IMR-90 (cell line): ENCODE measurements around the gene KCNAB1. TPM values are rescaled to one million over a fixed set of nuclear protein-coding genes. Genes with fewer than 3 reads are reported as not detected.
A peak's percentile ranks its signal among the peaks of the same experiment; 100 is the strongest.

Experiments
- ATAC-seq: fragments of 200-7000 bp; cut with Tn5 transposase; 2 replicates; pipeline ENCODE4 v1.9.1; 2020; ENCODE audit warnings: low read depth, mild to moderate bottlenecking, moderate library complexity
- BruUV-seq: library from RNA; stranded (reverse); fragments of 400-500 nt; replicated peaks from 2 replicates; lab custom pipeline; 2021; lab: Mats Ljungman, UMichigan
- CTCF ChIA-PET: fragments of 300-600 bp; formaldehyde crosslinking; extraction: SDS; loops from one replicate; lab custom pipeline; 2021; ENCODE audit warnings: antibody characterized with exemption; lab: Yijun Ruan, JAX
- POLR2A ChIA-PET: fragments of 300-600 bp; sonication (Branson Sonifier 250); formaldehyde crosslinking; loops from one replicate; lab custom pipeline; 2022; ENCODE audit warnings: antibody characterized with exemption; ENCODE audit not compliant: unreplicated experiment; lab: Charles Lee
- DNase-seq: peaks from one replicate; pipeline ENCODE4 v3.0.0; 2013
- H2AFZ ChIP-seq: replicated peaks from 2 replicates; pipeline ENCODE3; 2013; ENCODE audit warnings: low read length, mild to moderate bottlenecking; ENCODE audit not compliant: poor library complexity
- H2AK5ac ChIP-seq: 2 replicates; pipeline ENCODE4 v1.6.1; 2013; ENCODE audit warnings: low read depth, low read length, inconsistent platforms
- H2AK9ac ChIP-seq: replicated peaks from 2 replicates; pipeline ENCODE3; 2013; ENCODE audit warnings: mild to moderate bottlenecking, low read depth, low read length, moderate library complexity; ENCODE audit not compliant: poor library complexity
- H2BK120ac ChIP-seq: 2 replicates; pipeline ENCODE4 v1.6.1; 2013; ENCODE audit warnings: low read depth, low read length, inconsistent platforms
- H2BK15ac ChIP-seq: 3 replicates; pipeline ENCODE4 v1.6.1; 2013; ENCODE audit warnings: low read depth, low read length, inconsistent platforms
- H2BK20ac ChIP-seq: 2 replicates; pipeline ENCODE4 v1.6.1; 2013; ENCODE audit warnings: low read depth, mild to moderate bottlenecking, inconsistent platforms, low read length, moderate library complexity
- H2BK5ac ChIP-seq: 2 replicates; pipeline ENCODE4 v1.6.1; 2013; ENCODE audit warnings: mild to moderate bottlenecking, low read depth, low read length, inconsistent platforms; ENCODE audit not compliant: poor library complexity, severe bottlenecking
- H3K14ac ChIP-seq: replicated peaks from 2 replicates; pipeline ENCODE4 v1.6.1; 2013; ENCODE audit warnings: low read depth, low read length, inconsistent platforms
- H3K18ac ChIP-seq: 2 replicates; pipeline ENCODE4 v1.6.1; 2013; ENCODE audit warnings: low read depth, low read length, control low read depth
- H3K23ac ChIP-seq: 2 replicates; pipeline ENCODE4 v1.6.1; 2013; ENCODE audit warnings: low read depth, low read length, inconsistent platforms
- H3K27ac ChIP-seq: 2 replicates; pipeline ENCODE4 v1.5.1; 2013; ENCODE audit warnings: mild to moderate bottlenecking, control low read depth, low read length; ENCODE audit not compliant: insufficient read depth
- H3K27me3 ChIP-seq: 2 replicates; pipeline ENCODE4 v1.6.1; 2013; ENCODE audit warnings: low read length; ENCODE audit not compliant: control insufficient read depth, insufficient read depth
- H3K36me3 ChIP-seq: 2 replicates; pipeline ENCODE4 v1.6.1; 2013; ENCODE audit warnings: low read length, mixed read lengths; ENCODE audit not compliant: control insufficient read depth, insufficient read depth
- H3K4ac ChIP-seq: 2 replicates; pipeline ENCODE4 v1.6.1; 2013; ENCODE audit warnings: low read depth, low read length, inconsistent platforms
- H3K4me1 ChIP-seq: 2 replicates; pipeline ENCODE4 v1.6.1; 2013; ENCODE audit warnings: low read length, mixed read lengths; ENCODE audit not compliant: control insufficient read depth, insufficient read depth
- H3K4me2 ChIP-seq: 2 replicates; pipeline ENCODE4 v1.6.1; 2013; ENCODE audit warnings: low read depth, mild to moderate bottlenecking, control low read depth, low read length, moderate library complexity
- H3K4me3 ChIP-seq: 2 replicates; pipeline ENCODE4 v1.5.1; 2013; ENCODE audit warnings: low read depth, mild to moderate bottlenecking, control low read depth, low read length, moderate library complexity; ENCODE audit not compliant: insufficient read depth
- H3K56ac ChIP-seq: 2 replicates; pipeline ENCODE4 v1.6.1; 2013; ENCODE audit warnings: low read length, inconsistent platforms; ENCODE audit not compliant: insufficient read depth; ENCODE audit errors: extremely low read depth
- H3K79me1 ChIP-seq, 2 experiments: 2 replicates each; pipeline ENCODE4 v1.6.1; 2013; ENCODE audit warnings: low read length in 2 of 2, inconsistent platforms in 1 of 2, low read depth in 1 of 2
- H3K9ac ChIP-seq: 2 replicates; pipeline ENCODE4 v1.6.1; 2013; ENCODE audit warnings: low read depth, low read length, control low read depth
- H3K9me1 ChIP-seq: 2 replicates; pipeline ENCODE4 v1.6.1; 2013; ENCODE audit warnings: low read length, inconsistent platforms; ENCODE audit not compliant: insufficient read depth
- H3K9me3 ChIP-seq: 2 replicates; pipeline ENCODE4 v1.6.1; 2013; ENCODE audit warnings: low read length; ENCODE audit not compliant: control insufficient read depth, insufficient read depth
- H4K20me1 ChIP-seq: 2 replicates; pipeline ENCODE4 v1.6.1; 2013; ENCODE audit warnings: low read length, inconsistent platforms; ENCODE audit not compliant: insufficient read depth
- H4K5ac ChIP-seq: 2 replicates; pipeline ENCODE4 v1.6.1; 2013; ENCODE audit warnings: mild to moderate bottlenecking, low read depth, low read length, control low read depth
- H4K8ac ChIP-seq, 2 experiments: 2 replicates each; pipeline ENCODE4 v1.6.1; 2013; ENCODE audit warnings: low read depth in 2 of 2, low read length in 2 of 2, control low read depth in 1 of 2, inconsistent platforms in 1 of 2
- H4K91ac ChIP-seq: 2 replicates; pipeline ENCODE4 v1.6.1; 2013; ENCODE audit warnings: low read depth, low read length, inconsistent platforms; ENCODE audit not compliant: insufficient read depth
- CHD1 ChIP-seq: IDR thresholded peaks from 2 replicates; pipeline ENCODE4 v1.6.1; 2012; ENCODE audit warnings: low read depth, low read length, improper control_type of control experiment
- ELK1 ChIP-seq: fragments of 150-350 bp; IDR thresholded peaks from 2 replicates; pipeline ENCODE4 v1.6.1; 2016; ENCODE audit warnings: low read depth, mild to moderate bottlenecking, low read length, moderate library complexity, borderline replicate concordance
- MAFK ChIP-seq: IDR thresholded peaks from 2 replicates; pipeline ENCODE4 v1.6.1; 2012; ENCODE audit warnings: low read depth, low read length, improper control_type of control experiment
- MAZ ChIP-seq: IDR thresholded peaks from 2 replicates; pipeline ENCODE4 v1.6.1; 2012; ENCODE audit warnings: low read depth, mild to moderate bottlenecking, low read length, improper control_type of control experiment, moderate library complexity, borderline replicate concordance
- NFE2L2 ChIP-seq: fragments of 150-350 bp; IDR thresholded peaks from 2 replicates; pipeline ENCODE4 v1.6.1; 2016; ENCODE audit warnings: low read depth, mild to moderate bottlenecking, low read length
- POLR2A ChIP-seq: IDR thresholded peaks from 2 replicates; pipeline ENCODE4 v1.6.1; 2012; ENCODE audit warnings: mild to moderate bottlenecking, low read depth, low read length
- RAD21 ChIP-seq: IDR thresholded peaks from 2 replicates; pipeline ENCODE4 v1.6.1; 2012; ENCODE audit warnings: low read length, improper control_type of control experiment
- RCOR1 ChIP-seq: IDR thresholded peaks from 2 replicates; pipeline ENCODE4 v1.6.1; 2012; ENCODE audit warnings: mild to moderate bottlenecking, low read length, improper control_type of control experiment; ENCODE audit not compliant: insufficient replicate concordance
- RFX5 ChIP-seq: IDR thresholded peaks from 2 replicates; pipeline ENCODE4 v1.8.0; 2012; ENCODE audit warnings: low read depth, mild to moderate bottlenecking, low read length, moderate library complexity
- WGBS, 2 experiments: methylation state at CpG; one replicate each; pipeline versions ENCODE4 v1.1.5 to v1.1.7; 2013; ENCODE audit warnings: missing lambda C conversion rate in 2 of 2; ENCODE audit not compliant: insufficient read length in 1 of 2; ENCODE audit errors: extremely low coverage in 2 of 2; 5-methylcytosine and 5-hydroxymethylcytosine counted together
- dilution Hi-C: fragments of 300-500 bp; cut with HindIII; formaldehyde crosslinking; loops from one replicate; pipeline ENCODE4 v1.14.3; 2018; ENCODE audit warnings: low sequenced_read_pairs; ENCODE audit not compliant: unreplicated experiment
- in situ Hi-C: fragments of 300-500 bp; cut with MboI; formaldehyde crosslinking; loops from 3 replicates; pipeline ENCODE4 v1.14.3; 2019; ENCODE audit warnings: low sequenced_read_pairs, inconsistent platforms, mixed read lengths
- intact Hi-C: fragments of 100-400 bp; cut with micrococcal nuclease; formaldehyde crosslinking; loops from 2 replicates; pipeline ENCODE4 v1.10.0; 2022
- polyA plus RNA-seq, 3 experiments: library from polyadenylated mRNA; depleted of rRNA; stranded (reverse); fragments of >200 nt; gene quantifications; 2 replicates each; pipeline ENCODE4 v1.2.3, GENCODE V29; 2012; ENCODE audit warnings: low replicate concordance in 1 of 3
- total RNA-seq: library from RNA; depleted of rRNA; stranded (reverse); fragments of >200 nt; gene quantifications from 2 replicates; pipeline ENCODE4 v1.2.3, GENCODE V29; 2012

Gene KCNAB1
- total and polyA plus RNA-seq, 2 of the 4 experiments (the other 2 are of a cell fraction): under 0.01 to 0.07 TPM

- WGBS, 2 experiments: 20% methylated on average over 1 of the region's 8 CpGs; no CpG with 5 or more reads in 1 of the 2 experiments
- H2BK120ac ChIP-seq: no peak overlapping the region
- DNase-seq: peak; percentile 19
- peak overlapping the region; percentile 78 for H2AFZ ChIP-seq
- no peak overlapping the region for H4K8ac ChIP-seq
- no peak overlapping the region for H3K56ac ChIP-seq
- H3K14ac ChIP-seq: no peak overlapping the region
- H2AK5ac ChIP-seq: no peak overlapping the region
- no peak overlapping the region for H2BK15ac ChIP-seq
- no peak overlapping the region for H4K5ac ChIP-seq
- no peaks in the 10 kb centered on the region for H3K9me1 ChIP-seq
- no peak overlapping the region for H2BK5ac ChIP-seq
- H3K27ac ChIP-seq: no peak overlapping the region
- no peak overlapping the region for H3K4ac ChIP-seq
- no peak overlapping the region for H3K9ac ChIP-seq
- H3K4me2 ChIP-seq: peak overlapping the region; percentile 66
- peaks cover 3% of the 10 kb centered on the region for H3K4me1 ChIP-seq
- TF ChIP-seq RAD21 (no peak), CHD1 (no peak), MAZ (no peak), NFE2L2 (no peak), POLR2A (no peak), RFX5 (no peak), ELK1 (no peak), MAFK (no peak), RCOR1 (no peak)
- H3K23ac ChIP-seq: no peak overlapping the region
- intact Hi-C loops (loop anchor here (5.0 kb wide), 2 partner anchors 152 to 342 kb away; partner anchors contain the start of gene C3orf33), dilution Hi-C loops (no loop called here), in situ Hi-C loops (loop anchor here (10.0 kb wide), 1 partner anchor 986 kb away; no protein-coding TSS in a partner anchor)
- no peak overlapping the region for H3K4me3 ChIP-seq
- H3K36me3 ChIP-seq: no peaks in the 10 kb centered on the region
- H4K20me1 ChIP-seq: no peaks in the 10 kb centered on the region
- peak; percentile 19; the same call in 1 of the 2 replicates for ATAC-seq
- no peak overlapping the region for H2BK20ac ChIP-seq
- no TSS peak for BruUV-seq
- H3K79me1 ChIP-seq: no peaks in the 10 kb centered on the region
- H4K91ac ChIP-seq: no peak overlapping the region
- H2AK9ac ChIP-seq: no peak overlapping the region
- peaks cover 12% of the 10 kb centered on the region for H3K27me3 ChIP-seq
- no peak overlapping the region for H3K18ac ChIP-seq
- ChIA-PET POLR2A (no interaction called here), CTCF (interaction anchor here (1.1 to 3.1 kb wide), 4 partner anchors 211 to 361 kb away, joined by 3 to 10 read pairs (median 7); no protein-coding TSS in a partner anchor)
- no peaks in the 10 kb centered on the region for H3K9me3 ChIP-seq
These were observed 28.6 kb downstream of the KCNAB1 start for GRCh38 chr3:156148946-156149381.
